Measurements from ENCODE around the gene TSTD1.

The TSTD1 gene

GRCh38 chr1:161070761-161071160 lies 32.0 kb upstream of the TSTD1 start:
- TF ChIP-seq, protein P1, sequence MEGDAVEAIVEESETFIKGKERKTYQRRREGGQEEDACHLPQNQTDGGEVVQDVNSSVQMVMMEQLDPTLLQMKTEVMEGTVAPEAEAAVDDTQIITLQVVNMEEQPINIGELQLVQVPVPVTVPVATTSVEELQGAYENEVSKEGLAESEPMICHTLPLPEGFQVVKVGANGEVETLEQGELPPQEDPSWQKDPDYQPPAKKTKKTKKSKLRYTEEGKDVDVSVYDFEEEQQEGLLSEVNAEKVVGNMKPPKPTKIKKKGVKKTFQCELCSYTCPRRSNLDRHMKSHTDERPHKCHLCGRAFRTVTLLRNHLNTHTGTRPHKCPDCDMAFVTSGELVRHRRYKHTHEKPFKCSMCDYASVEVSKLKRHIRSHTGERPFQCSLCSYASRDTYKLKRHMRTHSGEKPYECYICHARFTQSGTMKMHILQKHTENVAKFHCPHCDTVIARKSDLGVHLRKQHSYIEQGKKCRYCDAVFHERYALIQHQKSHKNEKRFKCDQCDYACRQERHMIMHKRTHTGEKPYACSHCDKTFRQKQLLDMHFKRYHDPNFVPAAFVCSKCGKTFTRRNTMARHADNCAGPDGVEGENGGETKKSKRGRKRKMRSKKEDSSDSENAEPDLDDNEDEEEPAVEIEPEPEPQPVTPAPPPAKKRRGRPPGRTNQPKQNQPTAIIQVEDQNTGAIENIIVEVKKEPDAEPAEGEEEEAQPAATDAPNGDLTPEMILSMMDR (IDR thresholded peaks at IDR 0.05) = no peak
- Histone ChIP-seq H3K36me3 (ENCODE audit: control insufficient read depth, insufficient read depth, low read length) (no peaks in the 10 kb centered on the region), H3K4me1 (no peaks in the 10 kb centered on the region), H3K4me2 (ENCODE audit: low read length) (no peak overlapping the region), H3K27me3 (ENCODE audit: control insufficient read depth, insufficient read depth, low read length) (no peaks in the 10 kb centered on the region), H3K4me3 (ENCODE audit: low read depth, low read length) (no peak overlapping the region), H3K9ac (no peak overlapping the region), H3K27ac (no peak overlapping the region), H3K9me3 (ENCODE audit: control insufficient read depth, low read length) (no peaks in the 10 kb centered on the region), H3K79me2 (no peaks in the 10 kb centered on the region), H2AFZ (no peak overlapping the region)

DNA sequence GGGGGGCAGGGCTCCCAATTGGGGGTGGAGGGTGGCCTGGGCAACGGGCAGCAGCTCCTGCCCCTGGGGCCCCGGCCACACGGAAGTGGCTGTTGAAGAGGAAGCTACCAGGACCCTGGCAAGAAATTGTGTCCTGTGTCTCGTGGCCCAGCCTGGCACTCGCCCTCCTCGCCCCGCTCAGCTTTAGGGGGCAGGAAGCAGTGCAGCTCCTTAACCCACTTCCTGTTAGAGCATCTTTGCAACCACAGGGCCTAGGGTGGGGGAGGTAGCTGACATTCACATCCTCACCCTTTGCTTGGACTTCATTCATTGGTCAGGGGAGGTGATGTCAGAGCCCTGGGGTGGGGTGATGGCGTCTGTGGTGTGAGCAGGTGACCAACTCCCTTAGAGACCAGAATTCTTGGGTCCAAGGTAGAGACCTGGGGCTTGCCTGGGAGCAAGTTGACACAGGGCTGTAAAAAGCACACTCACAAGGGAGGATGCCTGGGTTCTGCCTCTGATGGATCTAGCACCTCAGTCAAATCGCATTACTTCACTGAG lies 31.0 kb upstream of the TSTD1 start, which contains the start of gene ARHGAP30:
Gene ARHGAP30 (minus strand): TSS at position 161 of the 540 bp plus-strand sequence. CDS start 267 bp downstream, outside the sequence.
- Histone ChIP-seq H2AFZ (no peak within 1 kb of the TSS), H3K79me2 (no peaks in the 10 kb centered on the region), H3K4me2 (ENCODE audit: low read length) (no peak within 1 kb of the TSS), H3K27me3 (ENCODE audit: control insufficient read depth, insufficient read depth, low read length) (no peaks in the 10 kb centered on the region), H3K4me1 (no peaks in the 10 kb centered on the region), H3K36me3 (ENCODE audit: control insufficient read depth, insufficient read depth, low read length) (no peaks in the 10 kb centered on the region), H3K9me3 (ENCODE audit: control insufficient read depth, low read length) (no peaks in the 10 kb centered on the region), H3K9ac (no peak within 1 kb of the TSS), H3K4me3 (ENCODE audit: low read depth, low read length) (no peak within 1 kb of the TSS), H3K27ac (no peak within 1 kb of the TSS)
- TF ChIP-seq, protein P1 (IDR thresholded peaks at IDR 0.05) = no peak

- no peaks in the 10 kb centered on the region for H3K9me3 ChIP-seq (ENCODE audit: control insufficient read depth, low read length)
- no peak overlapping the region for H3K9ac ChIP-seq
- TF ChIP-seq, protein P1 (IDR thresholded peaks at IDR 0.05) = no peak
- no peaks in the 10 kb centered on the region for H3K79me2 ChIP-seq
- H3K36me3 ChIP-seq (ENCODE audit: control insufficient read depth, insufficient read depth, low read length) = no peaks in the 10 kb centered on the region
- no peak overlapping the region for H2AFZ ChIP-seq
- no peak overlapping the region for H3K4me2 ChIP-seq (ENCODE audit: low read length)
- no peak overlapping the region for H3K4me3 ChIP-seq (ENCODE audit: low read depth, low read length)
- no peaks in the 10 kb centered on the region for H3K27me3 ChIP-seq (ENCODE audit: control insufficient read depth, insufficient read depth, low read length)
- H3K27ac ChIP-seq = no peak overlapping the region
- no peaks in the 10 kb centered on the region for H3K4me1 ChIP-seq
These were observed 30.5 kb upstream of the TSTD1 start for GRCh38 chr1:161069241-161069640.

DNA sequence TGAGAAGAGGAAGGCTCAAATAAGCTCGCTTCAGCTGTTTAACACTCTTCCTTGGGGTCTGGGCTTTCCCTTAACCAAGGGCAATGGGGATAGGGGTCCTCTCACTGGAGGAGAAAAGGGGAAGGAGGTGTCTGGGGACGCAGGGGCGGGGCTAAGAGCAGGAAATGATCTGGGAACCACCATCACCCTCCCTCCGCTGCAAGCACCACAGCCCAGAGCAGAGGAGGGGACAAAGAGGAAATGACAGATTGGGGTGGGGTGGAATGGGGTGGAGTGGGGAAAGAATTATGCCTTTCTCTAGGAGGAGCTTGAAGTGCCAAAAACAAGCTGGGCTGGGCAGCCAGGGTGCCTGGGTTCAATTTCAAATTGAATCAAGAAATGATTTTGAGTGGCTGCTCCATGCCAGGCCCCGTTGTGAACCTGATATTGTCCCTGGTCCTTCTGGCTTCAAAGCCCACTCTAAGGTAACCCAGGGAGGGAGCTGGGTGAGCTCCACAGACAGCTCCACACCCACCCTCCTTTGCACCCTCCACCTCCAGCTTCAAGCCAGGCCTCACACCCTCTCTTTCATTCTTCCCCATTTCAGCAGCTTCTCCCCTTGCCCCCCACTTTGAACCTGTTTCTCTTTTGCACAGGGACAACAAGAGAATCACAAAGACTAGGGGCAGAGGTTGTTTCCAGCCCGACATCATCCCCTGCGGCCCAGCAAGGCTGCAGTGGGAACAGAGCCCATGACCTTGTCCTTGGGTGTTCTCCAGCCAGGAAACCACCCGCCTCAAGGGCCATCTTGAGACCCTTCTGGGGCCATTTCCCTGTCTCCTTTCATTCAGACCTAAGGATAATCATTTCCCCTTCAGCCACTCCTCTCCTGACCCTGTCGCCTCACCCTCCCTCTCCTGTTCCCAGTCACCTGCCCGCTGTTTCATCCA lies 29.8 kb upstream of the TSTD1 start:
- Histone ChIP-seq H3K9me3 (ENCODE audit: control insufficient read depth, low read length) (no peaks in the 10 kb centered on the region), H3K79me2 (no peaks in the 10 kb centered on the region), H3K4me3 (ENCODE audit: low read depth, low read length) (no peak overlapping the region), H3K27ac (no peak overlapping the region), H3K36me3 (ENCODE audit: control insufficient read depth, insufficient read depth, low read length) (no peaks in the 10 kb centered on the region), H3K4me1 (no peaks in the 10 kb centered on the region), H3K9ac (no peak overlapping the region), H3K4me2 (ENCODE audit: low read length) (no peak overlapping the region), H2AFZ (no peak overlapping the region), H3K27me3 (ENCODE audit: control insufficient read depth, insufficient read depth, low read length) (no peaks in the 10 kb centered on the region)
- TF ChIP-seq, protein P1 (IDR thresholded peaks at IDR 0.05) = no peak

Data from parathyroid adenoma (tissue), 2 donors.